IMR-90 (cell line): ENCODE results near the gene IRX3. TPM values are rescaled to one million over a fixed set of nuclear protein-coding genes. Genes with fewer than 3 reads are reported as not detected.

Experiments used
- ATAC-seq: fragments of 200-7000 bp; cut with Tn5 transposase; 2 replicates; pipeline ENCODE4 v1.9.1; 2020; ENCODE audit warnings: low read depth, mild to moderate bottlenecking, moderate library complexity
- BruUV-seq: library from RNA; stranded (reverse); fragments of 400-500 nt; replicated peaks from 2 replicates; lab custom pipeline; 2021; lab: Mats Ljungman, UMichigan
- CTCF ChIA-PET: fragments of 300-600 bp; formaldehyde crosslinking; extraction: SDS; loops from one replicate; lab custom pipeline; 2021; ENCODE audit warnings: antibody characterized with exemption; lab: Yijun Ruan, JAX
- POLR2A ChIA-PET: fragments of 300-600 bp; sonication (Branson Sonifier 250); formaldehyde crosslinking; loops from one replicate; lab custom pipeline; 2022; ENCODE audit warnings: antibody characterized with exemption; ENCODE audit not compliant: unreplicated experiment; lab: Charles Lee
- DNase-seq: peaks from one replicate; pipeline ENCODE4 v3.0.0; 2013
- H2AFZ ChIP-seq: replicated peaks from 2 replicates; pipeline ENCODE3; 2013; ENCODE audit warnings: low read length, mild to moderate bottlenecking; ENCODE audit not compliant: poor library complexity
- H2AK5ac ChIP-seq: 2 replicates; pipeline ENCODE4 v1.6.1; 2013; ENCODE audit warnings: low read depth, low read length, inconsistent platforms
- H2AK9ac ChIP-seq: replicated peaks from 2 replicates; pipeline ENCODE3; 2013; ENCODE audit warnings: mild to moderate bottlenecking, low read depth, low read length, moderate library complexity; ENCODE audit not compliant: poor library complexity
- H2BK120ac ChIP-seq: 2 replicates; pipeline ENCODE4 v1.6.1; 2013; ENCODE audit warnings: low read depth, low read length, inconsistent platforms
- H2BK15ac ChIP-seq: 3 replicates; pipeline ENCODE4 v1.6.1; 2013; ENCODE audit warnings: low read depth, low read length, inconsistent platforms
- H2BK20ac ChIP-seq: 2 replicates; pipeline ENCODE4 v1.6.1; 2013; ENCODE audit warnings: low read depth, mild to moderate bottlenecking, inconsistent platforms, low read length, moderate library complexity
- H2BK5ac ChIP-seq: 2 replicates; pipeline ENCODE4 v1.6.1; 2013; ENCODE audit warnings: mild to moderate bottlenecking, low read depth, low read length, inconsistent platforms; ENCODE audit not compliant: poor library complexity, severe bottlenecking
- H3K14ac ChIP-seq: replicated peaks from 2 replicates; pipeline ENCODE4 v1.6.1; 2013; ENCODE audit warnings: low read depth, low read length, inconsistent platforms
- H3K18ac ChIP-seq: 2 replicates; pipeline ENCODE4 v1.6.1; 2013; ENCODE audit warnings: low read depth, low read length, control low read depth
- H3K23ac ChIP-seq: 2 replicates; pipeline ENCODE4 v1.6.1; 2013; ENCODE audit warnings: low read depth, low read length, inconsistent platforms
- H3K27ac ChIP-seq: 2 replicates; pipeline ENCODE4 v1.5.1; 2013; ENCODE audit warnings: mild to moderate bottlenecking, control low read depth, low read length; ENCODE audit not compliant: insufficient read depth
- H3K27me3 ChIP-seq: 2 replicates; pipeline ENCODE4 v1.6.1; 2013; ENCODE audit warnings: low read length; ENCODE audit not compliant: control insufficient read depth, insufficient read depth
- H3K36me3 ChIP-seq: 2 replicates; pipeline ENCODE4 v1.6.1; 2013; ENCODE audit warnings: low read length, mixed read lengths; ENCODE audit not compliant: control insufficient read depth, insufficient read depth
- H3K4ac ChIP-seq: 2 replicates; pipeline ENCODE4 v1.6.1; 2013; ENCODE audit warnings: low read depth, low read length, inconsistent platforms
- H3K4me1 ChIP-seq: 2 replicates; pipeline ENCODE4 v1.6.1; 2013; ENCODE audit warnings: low read length, mixed read lengths; ENCODE audit not compliant: control insufficient read depth, insufficient read depth
- H3K4me2 ChIP-seq: 2 replicates; pipeline ENCODE4 v1.6.1; 2013; ENCODE audit warnings: low read depth, mild to moderate bottlenecking, control low read depth, low read length, moderate library complexity
- H3K4me3 ChIP-seq: 2 replicates; pipeline ENCODE4 v1.5.1; 2013; ENCODE audit warnings: low read depth, mild to moderate bottlenecking, control low read depth, low read length, moderate library complexity; ENCODE audit not compliant: insufficient read depth
- H3K56ac ChIP-seq: 2 replicates; pipeline ENCODE4 v1.6.1; 2013; ENCODE audit warnings: low read length, inconsistent platforms; ENCODE audit not compliant: insufficient read depth; ENCODE audit errors: extremely low read depth
- H3K79me1 ChIP-seq, 2 experiments: 2 replicates each; pipeline ENCODE4 v1.6.1; 2013; ENCODE audit warnings: low read length in 2 of 2, inconsistent platforms in 1 of 2, low read depth in 1 of 2
- H3K9ac ChIP-seq: 2 replicates; pipeline ENCODE4 v1.6.1; 2013; ENCODE audit warnings: low read depth, low read length, control low read depth
- H3K9me1 ChIP-seq: 2 replicates; pipeline ENCODE4 v1.6.1; 2013; ENCODE audit warnings: low read length, inconsistent platforms; ENCODE audit not compliant: insufficient read depth
- H3K9me3 ChIP-seq: 2 replicates; pipeline ENCODE4 v1.6.1; 2013; ENCODE audit warnings: low read length; ENCODE audit not compliant: control insufficient read depth, insufficient read depth
- H4K20me1 ChIP-seq: 2 replicates; pipeline ENCODE4 v1.6.1; 2013; ENCODE audit warnings: low read length, inconsistent platforms; ENCODE audit not compliant: insufficient read depth
- H4K5ac ChIP-seq: 2 replicates; pipeline ENCODE4 v1.6.1; 2013; ENCODE audit warnings: mild to moderate bottlenecking, low read depth, low read length, control low read depth
- H4K8ac ChIP-seq, 2 experiments: 2 replicates each; pipeline ENCODE4 v1.6.1; 2013; ENCODE audit warnings: low read depth in 2 of 2, low read length in 2 of 2, control low read depth in 1 of 2, inconsistent platforms in 1 of 2
- H4K91ac ChIP-seq: 2 replicates; pipeline ENCODE4 v1.6.1; 2013; ENCODE audit warnings: low read depth, low read length, inconsistent platforms; ENCODE audit not compliant: insufficient read depth
- BHLHE40 ChIP-seq: fragments of 150-350 bp; IDR thresholded peaks from 2 replicates; pipeline ENCODE4 v1.6.1; 2016; ENCODE audit warnings: mild to moderate bottlenecking, low read depth, low read length
- CHD1 ChIP-seq: IDR thresholded peaks from 2 replicates; pipeline ENCODE4 v1.6.1; 2012; ENCODE audit warnings: low read depth, low read length, improper control_type of control experiment
- FOS ChIP-seq: fragments of 150-350 bp; IDR thresholded peaks from 2 replicates; pipeline ENCODE4 v1.6.1; 2016; ENCODE audit warnings: low read depth, low read length
- MAFK ChIP-seq: IDR thresholded peaks from 2 replicates; pipeline ENCODE4 v1.6.1; 2012; ENCODE audit warnings: low read depth, low read length, improper control_type of control experiment
- MAZ ChIP-seq: IDR thresholded peaks from 2 replicates; pipeline ENCODE4 v1.6.1; 2012; ENCODE audit warnings: low read depth, mild to moderate bottlenecking, low read length, improper control_type of control experiment, moderate library complexity, borderline replicate concordance
- MXI1 ChIP-seq: IDR thresholded peaks from 2 replicates; pipeline ENCODE4 v1.6.1; 2012; ENCODE audit warnings: low read depth, mild to moderate bottlenecking, low read length, moderate library complexity, borderline replicate concordance
- POLR2A ChIP-seq: IDR thresholded peaks from 2 replicates; pipeline ENCODE4 v1.6.1; 2012; ENCODE audit warnings: mild to moderate bottlenecking, low read depth, low read length
- RAD21 ChIP-seq: IDR thresholded peaks from 2 replicates; pipeline ENCODE4 v1.6.1; 2012; ENCODE audit warnings: low read length, improper control_type of control experiment
- SMC3 ChIP-seq: fragments of 150-350 bp; IDR thresholded peaks from 2 replicates; pipeline ENCODE4 v1.6.1; 2016; ENCODE audit warnings: low read depth, mild to moderate bottlenecking, antibody characterized with exemption, low read length, moderate library complexity
- WGBS, 2 experiments: methylation state at CpG; one replicate each; pipeline versions ENCODE4 v1.1.5 to v1.1.7; 2013; ENCODE audit warnings: missing lambda C conversion rate in 2 of 2; ENCODE audit not compliant: insufficient read length in 1 of 2; ENCODE audit errors: extremely low coverage in 2 of 2; 5-methylcytosine and 5-hydroxymethylcytosine counted together
- dilution Hi-C: fragments of 300-500 bp; cut with HindIII; formaldehyde crosslinking; loops from one replicate; pipeline ENCODE4 v1.14.3; 2018; ENCODE audit warnings: low sequenced_read_pairs; ENCODE audit not compliant: unreplicated experiment
- in situ Hi-C: fragments of 300-500 bp; cut with MboI; formaldehyde crosslinking; loops from 3 replicates; pipeline ENCODE4 v1.14.3; 2019; ENCODE audit warnings: low sequenced_read_pairs, inconsistent platforms, mixed read lengths
- intact Hi-C: fragments of 100-400 bp; cut with micrococcal nuclease; formaldehyde crosslinking; loops from 2 replicates; pipeline ENCODE4 v1.10.0; 2022
- polyA plus RNA-seq, 3 experiments: library from polyadenylated mRNA; depleted of rRNA; stranded (reverse); fragments of >200 nt; gene quantifications; 2 replicates each; pipeline ENCODE4 v1.2.3, GENCODE V29; 2012; ENCODE audit warnings: low replicate concordance in 1 of 3
- total RNA-seq: library from RNA; depleted of rRNA; stranded (reverse); fragments of >200 nt; gene quantifications from 2 replicates; pipeline ENCODE4 v1.2.3, GENCODE V29; 2012
- TF ChIP-seq, protein P1 (sequence below): conservative IDR thresholded peaks from 2 replicates; pipeline ENCODE4 v1.5.1; 2012; ENCODE audit warnings: mild to moderate bottlenecking, low read depth, low read length, improper control_type of control experiment
- TF ChIP-seq, protein P2 (sequence below): fragments of 150-350 bp; IDR thresholded peaks from 2 replicates; pipeline ENCODE4 v1.6.1; 2016; ENCODE audit warnings: low read depth, mild to moderate bottlenecking, low read length, moderate library complexity, borderline replicate concordance
- TF ChIP-seq, protein P3 (sequence below): fragments of 150-350 bp; IDR thresholded peaks from 2 replicates; pipeline ENCODE4 v1.6.1; 2017; ENCODE audit warnings: mild to moderate bottlenecking, antibody characterized with exemption, low read length, low read depth

IRX3 gene
- total and polyA plus RNA-seq, 2 of the 4 experiments (the other 2 are of a cell fraction): not detected

- no peak for ATAC-seq
Observed at GRCh38 chr16:54331241-54332002, 44.8 kb upstream of the IRX3 start.

More at GRCh38 chr16:54331241-54332002, 44.8 kb upstream of the IRX3 start:
- Histone ChIP-seq H4K91ac (no peak overlapping the region), H3K4me2 (no peak overlapping the region), H2AK9ac (no peak overlapping the region), H3K23ac (no peak overlapping the region), H3K27me3 (peaks cover 9% of the 10 kb centered on the region), H3K9me3 (no peaks in the 10 kb centered on the region), H2BK120ac (no peak overlapping the region), H2BK15ac (no peak overlapping the region), H3K4ac (no peak overlapping the region), H3K9ac (no peak overlapping the region), H4K8ac (no peak overlapping the region), H2BK20ac (no peak overlapping the region), H3K36me3 (no peaks in the 10 kb centered on the region), H3K4me1 (no peaks in the 10 kb centered on the region), H3K18ac (no peak overlapping the region), H3K9me1 (no peaks in the 10 kb centered on the region), H3K79me1 (no peaks in the 10 kb centered on the region), H3K56ac (no peak overlapping the region), H2AK5ac (no peak overlapping the region), H4K20me1 (no peaks in the 10 kb centered on the region), H3K14ac (no peak overlapping the region), H2BK5ac (no peak overlapping the region), H4K5ac (no peak overlapping the region), H2AFZ (no peak overlapping the region), H3K27ac (no peak overlapping the region), H3K4me3 (no peak overlapping the region)
- DNase-seq: no peak
- dilution Hi-C loops (no loop called here), intact Hi-C loops (no loop called here), in situ Hi-C loops (no loop called here)
- WGBS, 2 experiments: no CpG with 5 or more reads among the region's 7 CpGs
- BruUV-seq: no TSS peak
- TF ChIP-seq SMC3 (no peak), BHLHE40 (no peak), MAFK (no peak), MXI1 (no peak), FOS (no peak), POLR2A (no peak), CHD1 (no peak), MAZ (no peak), RAD21 (no peak)
- TF ChIP-seq, protein P1, sequence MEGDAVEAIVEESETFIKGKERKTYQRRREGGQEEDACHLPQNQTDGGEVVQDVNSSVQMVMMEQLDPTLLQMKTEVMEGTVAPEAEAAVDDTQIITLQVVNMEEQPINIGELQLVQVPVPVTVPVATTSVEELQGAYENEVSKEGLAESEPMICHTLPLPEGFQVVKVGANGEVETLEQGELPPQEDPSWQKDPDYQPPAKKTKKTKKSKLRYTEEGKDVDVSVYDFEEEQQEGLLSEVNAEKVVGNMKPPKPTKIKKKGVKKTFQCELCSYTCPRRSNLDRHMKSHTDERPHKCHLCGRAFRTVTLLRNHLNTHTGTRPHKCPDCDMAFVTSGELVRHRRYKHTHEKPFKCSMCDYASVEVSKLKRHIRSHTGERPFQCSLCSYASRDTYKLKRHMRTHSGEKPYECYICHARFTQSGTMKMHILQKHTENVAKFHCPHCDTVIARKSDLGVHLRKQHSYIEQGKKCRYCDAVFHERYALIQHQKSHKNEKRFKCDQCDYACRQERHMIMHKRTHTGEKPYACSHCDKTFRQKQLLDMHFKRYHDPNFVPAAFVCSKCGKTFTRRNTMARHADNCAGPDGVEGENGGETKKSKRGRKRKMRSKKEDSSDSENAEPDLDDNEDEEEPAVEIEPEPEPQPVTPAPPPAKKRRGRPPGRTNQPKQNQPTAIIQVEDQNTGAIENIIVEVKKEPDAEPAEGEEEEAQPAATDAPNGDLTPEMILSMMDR: no peak
- TF ChIP-seq, protein P2, sequence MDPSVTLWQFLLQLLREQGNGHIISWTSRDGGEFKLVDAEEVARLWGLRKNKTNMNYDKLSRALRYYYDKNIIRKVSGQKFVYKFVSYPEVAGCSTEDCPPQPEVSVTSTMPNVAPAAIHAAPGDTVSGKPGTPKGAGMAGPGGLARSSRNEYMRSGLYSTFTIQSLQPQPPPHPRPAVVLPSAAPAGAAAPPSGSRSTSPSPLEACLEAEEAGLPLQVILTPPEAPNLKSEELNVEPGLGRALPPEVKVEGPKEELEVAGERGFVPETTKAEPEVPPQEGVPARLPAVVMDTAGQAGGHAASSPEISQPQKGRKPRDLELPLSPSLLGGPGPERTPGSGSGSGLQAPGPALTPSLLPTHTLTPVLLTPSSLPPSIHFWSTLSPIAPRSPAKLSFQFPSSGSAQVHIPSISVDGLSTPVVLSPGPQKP: no peak
- TF ChIP-seq, protein P3, sequence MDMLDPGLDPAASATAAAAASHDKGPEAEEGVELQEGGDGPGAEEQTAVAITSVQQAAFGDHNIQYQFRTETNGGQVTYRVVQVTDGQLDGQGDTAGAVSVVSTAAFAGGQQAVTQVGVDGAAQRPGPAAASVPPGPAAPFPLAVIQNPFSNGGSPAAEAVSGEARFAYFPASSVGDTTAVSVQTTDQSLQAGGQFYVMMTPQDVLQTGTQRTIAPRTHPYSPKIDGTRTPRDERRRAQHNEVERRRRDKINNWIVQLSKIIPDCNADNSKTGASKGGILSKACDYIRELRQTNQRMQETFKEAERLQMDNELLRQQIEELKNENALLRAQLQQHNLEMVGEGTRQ: no peak
- ChIA-PET POLR2A (no interaction called here), CTCF (no interaction called here)
